ENCODE measurements around the gene TSHR.
A peak's percentile ranks its signal among the peaks of the same experiment; 100 is the strongest.

TSHR gene

DNA sequence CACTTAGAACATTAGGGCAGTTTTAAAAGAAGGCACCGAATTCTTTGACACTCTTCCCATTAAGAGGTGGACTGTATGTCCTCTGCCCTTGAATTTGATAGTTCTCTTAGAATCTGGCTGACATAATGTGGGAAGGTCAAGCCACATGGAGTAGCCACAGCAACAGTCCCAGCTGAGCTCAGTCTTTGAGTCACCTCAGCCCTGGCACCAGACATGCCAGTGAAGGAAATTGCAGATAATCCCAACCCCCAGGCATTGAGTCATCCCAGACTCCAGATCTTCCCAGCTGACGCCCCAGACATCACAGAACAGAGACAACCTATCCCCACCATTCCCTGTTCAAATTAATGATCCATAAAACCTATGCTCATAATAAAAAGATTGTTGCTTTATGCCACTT, 181.9 kb downstream of the TSHR start:
- DNase-seq (ENCODE audit: low read depth, low spot score): peak; percentile 14

GRCh38 chr14:81138429-81138828, 183.0 kb downstream of the TSHR start:
- DNase-seq (ENCODE audit: low read depth, low spot score): no peak

- DNase-seq (ENCODE audit: low read depth, low spot score): no peak
These were observed 186.0 kb downstream of the TSHR start for GRCh38 chr14:81141426-81141825.

- no peak for DNase-seq (ENCODE audit: low read depth, low spot score)
These were observed 188.4 kb downstream of the TSHR start for GRCh38 chr14:81143793-81144192.

GRCh38 chr14:81144824-81145603, 189.6 kb downstream of the TSHR start:
- no peak for DNase-seq (ENCODE audit: low read depth, low spot score)

DNA sequence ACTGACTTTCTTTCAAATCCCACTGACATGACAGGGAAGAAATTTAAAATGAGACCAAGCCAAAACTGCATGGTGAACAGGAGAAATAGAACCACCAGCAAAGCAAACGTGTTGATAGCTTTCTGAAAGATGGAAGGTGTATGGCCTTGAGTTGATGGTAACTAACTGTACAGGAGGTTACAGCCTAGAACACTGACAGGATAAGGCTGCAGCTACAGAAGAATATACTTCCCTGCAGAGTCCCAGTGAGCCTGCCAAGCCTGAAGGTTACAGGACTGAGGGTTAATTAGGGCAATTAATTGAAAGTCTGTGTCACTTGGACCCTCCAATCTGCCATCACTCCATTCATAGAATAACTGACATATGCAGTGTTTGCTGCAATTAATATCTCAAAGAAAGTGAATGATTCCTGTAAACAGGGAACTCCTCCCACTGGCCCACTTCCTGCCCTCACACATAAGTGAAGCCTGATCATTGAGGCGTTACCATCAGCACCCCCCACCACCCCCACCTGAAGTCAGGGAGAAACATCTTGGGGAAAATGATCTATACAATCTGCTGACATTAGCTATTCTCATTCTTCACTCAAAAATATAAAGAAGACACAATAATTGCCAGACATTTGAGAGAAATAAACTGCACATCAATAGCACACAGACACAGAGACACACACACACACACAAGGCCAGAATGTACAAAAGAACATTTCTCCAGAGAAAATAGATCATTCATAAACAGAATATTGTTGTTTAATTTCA, 191.9 kb downstream of the TSHR start:
- DNase-seq (ENCODE audit: low read depth, low spot score): no peak

DNA sequence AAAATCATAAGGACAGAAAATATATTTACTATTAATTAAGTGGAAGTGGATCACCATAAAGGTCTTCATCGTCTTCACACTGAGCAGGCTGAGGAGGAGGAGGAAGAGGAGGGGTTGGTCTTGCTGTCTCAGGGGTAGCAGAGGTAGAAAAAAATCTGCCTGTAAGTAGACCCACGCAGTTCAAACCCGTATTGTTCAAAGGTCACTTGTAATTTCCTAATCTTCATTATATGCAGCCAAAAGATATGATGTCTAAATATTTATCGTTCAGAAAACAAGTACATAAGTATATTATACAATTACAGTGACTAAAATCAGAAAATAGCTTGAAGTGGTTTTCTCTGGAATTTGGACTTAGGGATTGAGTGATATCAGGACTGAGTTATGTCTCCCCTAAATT, 193.2 kb downstream of the TSHR start:
- DNase-seq (ENCODE audit: low read depth, low spot score): no peak

DNA sequence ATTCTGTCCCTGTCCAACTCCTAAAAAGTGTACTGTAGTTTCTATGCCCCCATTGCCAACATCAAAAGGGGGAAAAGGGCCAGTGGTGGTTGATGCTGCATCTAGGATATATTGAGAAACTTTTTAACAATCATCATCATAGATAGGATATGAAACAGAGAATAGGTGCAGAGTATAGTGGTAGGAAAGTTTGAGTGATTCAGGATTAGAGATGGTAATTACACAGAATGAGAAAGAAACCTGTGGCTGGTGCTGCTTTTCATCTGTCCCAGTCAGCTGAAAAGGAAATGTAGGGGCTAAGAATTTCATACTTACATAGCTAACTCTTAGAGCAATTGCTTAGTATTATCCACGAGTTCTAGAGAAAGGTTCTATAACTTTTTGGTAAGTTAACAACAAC, 197.8 kb downstream of the TSHR start:
- DNase-seq (ENCODE audit: low read depth, low spot score): no peak

- no peak for DNase-seq (ENCODE audit: low read depth, low spot score)
These were observed 202.0 kb downstream of the TSHR start for GRCh38 chr14:81157431-81157830.

DNA sequence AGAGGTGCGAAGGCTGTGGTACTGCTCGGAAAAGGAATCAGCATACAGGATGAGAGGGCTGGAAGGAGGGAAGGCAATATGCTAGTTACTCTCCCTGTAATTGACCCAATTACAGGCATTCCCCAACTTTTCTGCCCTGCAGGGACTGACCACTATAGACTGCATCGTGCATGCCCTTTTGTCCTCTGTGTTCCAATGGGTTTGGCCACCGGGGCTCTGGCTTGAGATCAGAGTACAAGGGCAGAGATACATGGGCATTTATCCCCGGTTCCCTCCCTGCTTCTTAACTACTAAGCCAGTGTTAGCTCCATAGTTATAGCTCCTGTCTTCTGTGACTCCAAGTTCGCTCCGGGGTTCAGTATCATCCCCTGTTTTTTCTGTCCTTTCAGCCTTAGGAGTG, 205.7 kb downstream of the TSHR start:
- DNase-seq (ENCODE audit: low read depth, low spot score): peak; percentile 13

DNA sequence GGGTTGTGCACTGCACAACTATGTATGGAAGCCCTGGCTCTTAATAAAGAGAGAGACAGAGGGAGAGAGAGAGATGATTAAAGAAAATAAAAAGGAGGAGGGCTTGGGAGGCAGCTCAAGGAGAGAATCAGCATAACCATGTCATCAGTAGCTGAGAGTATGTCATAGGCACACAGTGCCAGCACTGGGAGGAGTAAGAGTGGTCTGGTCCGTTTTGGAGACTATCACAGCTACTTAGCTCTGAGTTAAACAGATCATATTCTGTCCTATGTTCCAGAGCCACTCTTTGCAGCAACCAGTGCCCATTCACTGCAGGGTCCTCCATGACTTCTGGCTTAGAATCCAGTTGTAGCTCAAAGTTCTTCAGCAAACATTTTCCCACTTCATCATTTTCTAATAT, 206.3 kb downstream of the TSHR start:
- no peak for DNase-seq (ENCODE audit: low read depth, low spot score)

- DNase-seq (ENCODE audit: low read depth, low spot score): no peak
These were observed 207.5 kb downstream of the TSHR start for GRCh38 chr14:81162941-81163340.

- peak; percentile 86 for DNase-seq (ENCODE audit: low read depth, low spot score)
These were observed 208.8 kb downstream of the TSHR start for GRCh38 chr14:81164167-81164774.

DNA sequence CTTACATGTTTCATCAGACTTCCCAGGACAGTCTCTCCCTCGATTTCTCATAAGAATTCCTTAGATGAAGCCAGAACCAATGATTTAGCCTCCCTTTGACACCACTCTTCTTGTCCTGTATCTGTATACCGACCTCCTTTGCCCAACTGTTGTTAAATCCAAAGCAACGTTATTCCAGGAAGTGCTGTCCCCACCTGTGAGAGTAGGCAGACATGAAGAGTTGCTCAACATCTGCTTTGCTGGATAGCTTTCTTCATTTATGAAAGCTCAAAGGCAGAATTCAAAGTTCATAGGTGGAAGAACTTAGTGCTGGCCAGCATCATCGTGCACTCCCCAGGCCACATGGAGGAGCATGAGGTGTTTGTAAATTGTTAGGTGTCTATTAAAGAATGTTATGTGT, 209.8 kb downstream of the TSHR start:
- no peak for DNase-seq (ENCODE audit: low read depth, low spot score)

DNA sequence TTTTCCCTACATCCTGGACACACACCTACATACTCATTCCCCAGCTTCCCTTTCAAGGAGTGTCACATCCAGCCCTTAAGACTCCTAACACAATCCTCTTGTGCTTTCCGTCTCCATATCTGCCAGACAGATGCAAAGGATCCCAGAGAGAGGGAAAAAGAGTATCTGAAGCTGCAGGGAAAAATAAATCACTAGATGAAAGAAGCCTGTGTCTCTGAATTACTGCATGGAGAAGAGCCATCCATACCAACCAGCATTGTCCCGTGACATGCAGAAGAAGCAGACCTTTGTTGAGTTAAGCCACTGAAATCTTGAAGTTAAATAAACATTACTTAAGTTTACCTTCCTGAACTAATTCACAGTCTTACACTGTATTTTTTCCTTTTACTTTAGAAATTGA, 210.7 kb downstream of the TSHR start:
- DNase-seq (ENCODE audit: low read depth, low spot score): no peak

GRCh38 chr14:81169267-81169666, 213.8 kb downstream of the TSHR start:
- DNase-seq (ENCODE audit: low read depth, low spot score): no peak

DNA sequence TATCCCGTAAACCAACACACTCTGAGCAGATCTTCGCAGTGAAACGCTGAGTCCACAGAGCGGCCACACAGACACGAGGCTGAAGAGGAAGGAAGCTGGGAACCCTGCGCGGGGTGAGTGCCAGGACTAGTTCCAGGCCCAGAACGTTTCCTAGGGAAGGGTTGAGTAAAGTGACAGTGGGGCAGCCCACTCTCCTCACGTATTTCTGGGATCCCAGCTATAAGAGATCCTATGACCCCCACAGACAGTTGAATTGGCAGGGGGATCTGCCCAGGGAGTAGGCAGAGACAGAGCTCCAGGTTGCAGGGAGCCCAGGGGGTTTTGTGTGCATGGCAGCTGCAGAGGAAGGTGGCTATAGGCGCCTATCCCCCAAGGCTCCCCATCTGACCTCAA, 214.3 kb downstream of the TSHR start:
- no peak for DNase-seq (ENCODE audit: low read depth, low spot score)

- DNase-seq (ENCODE audit: low read depth, low spot score): peak; percentile 93
These were observed 214.8 kb downstream of the TSHR start for GRCh38 chr14:81170104-81170828.

DNA sequence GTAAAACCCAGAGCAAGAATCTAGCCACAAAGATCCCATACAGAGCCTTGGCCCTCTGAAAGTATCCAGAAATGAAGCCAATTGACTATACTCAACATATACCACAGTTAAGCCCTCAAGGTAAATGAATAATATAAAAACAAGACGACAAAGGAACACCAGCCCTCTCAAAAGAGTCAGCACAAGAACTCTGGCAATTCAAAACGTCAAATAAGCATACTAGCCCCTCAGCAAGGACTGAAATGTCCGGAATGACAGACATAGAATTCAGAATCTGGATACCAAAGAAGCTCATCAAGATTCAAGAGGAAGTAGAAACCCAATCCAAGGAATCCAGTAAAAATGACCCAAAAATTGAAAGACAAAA, 215.4 kb downstream of the TSHR start:
- no peak for DNase-seq (ENCODE audit: low read depth, low spot score)

GRCh38 chr14:81172353-81172752, 216.9 kb downstream of the TSHR start:
- no peak for DNase-seq (ENCODE audit: low read depth, low spot score)

GRCh38 chr14:81172881-81173280, 217.5 kb downstream of the TSHR start:
- no peak for DNase-seq (ENCODE audit: low read depth, low spot score)

DNA sequence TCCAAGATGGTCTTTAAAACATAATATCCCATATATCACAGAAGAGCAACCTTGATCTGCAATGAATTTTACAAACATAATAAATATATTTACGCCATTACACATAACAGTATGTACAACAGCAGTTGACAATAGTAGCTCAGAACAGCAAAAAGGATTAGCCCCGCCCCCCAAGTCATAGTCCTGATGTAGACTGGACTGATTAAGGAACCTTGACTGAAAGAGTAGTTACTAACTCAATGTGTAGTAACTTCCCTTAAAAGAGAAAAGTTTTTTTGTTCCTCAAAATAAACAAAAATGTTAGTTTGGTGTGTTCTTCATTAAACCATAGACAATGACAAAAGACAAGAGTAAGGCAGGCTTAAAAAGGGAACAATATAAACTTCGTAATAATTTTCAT, 220.8 kb downstream of the TSHR start:
- no peak for DNase-seq (ENCODE audit: low read depth, low spot score)

All from ELF-1 (cell line).